ENCODE data around the gene LUZP1. TPM values are rescaled to one million over a fixed set of nuclear protein-coding genes. Genes with fewer than 3 reads are reported as not detected.

Gene LUZP1
- total RNA-seq, 4 donors from 2014 or later, result 22.3 to 38.4 (median 30.3) TPM

DNA sequence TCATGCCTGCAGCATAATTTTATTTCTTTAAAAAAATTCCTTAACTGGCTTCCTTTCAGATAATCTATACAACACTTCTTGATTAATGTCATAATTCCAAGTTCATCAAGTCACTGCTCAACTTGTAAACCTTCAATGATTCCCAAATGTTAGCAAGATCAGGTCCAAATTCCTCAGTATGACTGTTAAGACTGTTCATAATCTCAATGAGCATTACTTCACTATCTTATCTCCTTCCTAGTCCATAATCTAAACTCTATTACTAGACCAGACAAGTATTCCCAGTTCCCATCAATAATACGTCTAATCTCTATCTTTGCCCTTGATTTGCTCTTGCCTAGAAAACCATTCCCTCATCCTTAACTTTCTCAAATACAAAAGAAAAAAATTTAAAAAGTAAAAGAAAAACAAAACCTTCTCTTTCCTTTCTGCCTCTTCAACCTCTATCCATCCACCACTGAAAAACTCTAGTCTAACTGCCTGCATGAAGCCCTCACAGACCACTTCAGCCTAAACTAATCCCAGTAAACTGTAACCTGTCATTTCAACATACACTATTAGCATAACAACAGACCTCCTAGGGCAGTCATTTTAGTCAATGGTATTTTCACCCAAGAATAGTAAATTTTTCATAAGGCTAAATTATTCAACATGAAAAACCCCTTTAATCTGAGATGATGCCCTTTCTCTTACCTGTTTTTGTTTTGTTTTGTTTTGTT is 15.5 kb downstream of the LUZP1 start:
- Histone ChIP-seq H3K36me3 (no peaks in the 10 kb centered on the region), H3K27me3 (no peaks in the 10 kb centered on the region), H3K9me3 (no peaks in the 10 kb centered on the region), H3K4me3 (no peak overlapping the region), H3K4me1 (peaks cover 0 to 57% (median 8%) of the 10 kb centered on the region in 3 donors), H3K27ac (no peak overlapping the region)
- TF ChIP-seq CTCF (IDR thresholded peaks at IDR 0.05) (no peak), POLR2A (IDR thresholded peaks at IDR 0.05) (no peak), EP300 (IDR thresholded peaks at IDR 0.05) (no peak), POLR2AphosphoS5 (IDR thresholded peaks at IDR 0.05) (no peak)
- WGBS, 2 donors (ENCODE audit: low coverage in 1 of 2), result 50 to 67% methylated on average over 1 of the region's 1 CpG
- no peak for ATAC-seq

GRCh38 chr1:23150742-23151141 is 17.9 kb downstream of the LUZP1 start:
- Histone ChIP-seq H3K27me3 (no peaks in the 10 kb centered on the region), H3K4me3 (no peak overlapping the region), H3K4me1 (peaks cover 0 to 43% (median 10%) of the 10 kb centered on the region in 3 donors), H3K27ac (no peak overlapping the region), H3K9me3 (no peaks in the 10 kb centered on the region), H3K36me3 (no peaks in the 10 kb centered on the region)
- TF ChIP-seq POLR2AphosphoS5 (IDR thresholded peaks at IDR 0.05) (no peak), POLR2A (IDR thresholded peaks at IDR 0.05) (no peak), CTCF (IDR thresholded peaks at IDR 0.05) (no peak), EP300 (IDR thresholded peaks at IDR 0.05) (no peak)
- WGBS, 2 donors (ENCODE audit: low coverage in 1 of 2), result 83 to 97% methylated on average over 3 to 5 of the region's 5 CpGs
- no peak for ATAC-seq

DNA sequence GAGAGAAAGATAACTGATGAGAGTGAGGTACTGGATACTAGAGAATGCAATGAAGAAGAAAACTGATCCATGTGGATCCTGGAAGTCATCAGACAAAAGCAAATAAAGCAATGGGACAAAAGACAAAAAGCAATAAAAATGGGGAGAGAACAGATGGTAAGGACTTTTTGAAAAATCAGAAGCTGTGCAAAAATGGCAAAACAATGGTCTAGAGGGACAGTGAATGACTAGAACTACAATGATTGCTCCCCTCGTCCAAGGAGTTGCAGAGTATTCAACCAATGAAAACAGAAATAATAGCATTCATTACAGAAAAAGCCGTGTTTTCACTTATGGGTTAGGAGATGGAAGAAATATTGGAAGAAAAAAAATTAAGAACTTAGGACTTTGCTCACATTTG is 18.5 kb downstream of the LUZP1 start:
- 43 to 82% methylated on average over 1 to 2 of the region's 2 CpGs for WGBS, 2 donors (ENCODE audit: low coverage in 1 of 2)
- no peak overlapping the region for H3K4me3 ChIP-seq
- ATAC-seq, result no peak
- no peaks in the 10 kb centered on the region for H3K27me3 ChIP-seq
- H3K9me3 ChIP-seq, result no peaks in the 10 kb centered on the region
- no peak overlapping the region for H3K27ac ChIP-seq
- peaks cover 0 to 37% (median 10%) of the 10 kb centered on the region in 3 donors for H3K4me1 ChIP-seq
- H3K36me3 ChIP-seq, result no peaks in the 10 kb centered on the region
- TF ChIP-seq POLR2AphosphoS5 (IDR thresholded peaks at IDR 0.05) (no peak), EP300 (IDR thresholded peaks at IDR 0.05) (no peak), CTCF (IDR thresholded peaks at IDR 0.05) (no peak), POLR2A (IDR thresholded peaks at IDR 0.05) (no peak)

GRCh38 chr1:23149114-23149513 is 19.5 kb downstream of the LUZP1 start:
- ATAC-seq, result no peak
- peaks cover 0 to 28% (median 10%) of the 10 kb centered on the region in 3 donors for H3K4me1 ChIP-seq
- H3K4me3 ChIP-seq, result no peak overlapping the region
- H3K36me3 ChIP-seq, result no peaks in the 10 kb centered on the region
- H3K9me3 ChIP-seq, result no peaks in the 10 kb centered on the region
- H3K27ac ChIP-seq, result no peak overlapping the region
- WGBS, 2 donors (ENCODE audit: low coverage in 1 of 2), result 38 to 40% methylated on average over 1 of the region's 1 CpG
- TF ChIP-seq CTCF (IDR thresholded peaks at IDR 0.05), result no peak
- no peak for TF ChIP-seq POLR2AphosphoS5 (IDR thresholded peaks at IDR 0.05)
- TF ChIP-seq POLR2A (IDR thresholded peaks at IDR 0.05), result no peak
- TF ChIP-seq EP300 (IDR thresholded peaks at IDR 0.05), result no peak
- H3K27me3 ChIP-seq, result no peaks in the 10 kb centered on the region

- H3K4me1 ChIP-seq, result peaks cover 0 to 28% (median 10%) of the 10 kb centered on the region in 3 donors
- TF ChIP-seq EP300 (IDR thresholded peaks at IDR 0.05) (no peak), CTCF (IDR thresholded peaks at IDR 0.05) (no peak), POLR2AphosphoS5 (IDR thresholded peaks at IDR 0.05) (no peak), POLR2A (IDR thresholded peaks at IDR 0.05) (no peak)
- H3K36me3 ChIP-seq, result no peaks in the 10 kb centered on the region
- no peaks in the 10 kb centered on the region for H3K27me3 ChIP-seq
- H3K9me3 ChIP-seq, result no peaks in the 10 kb centered on the region
- no peak overlapping the region for H3K27ac ChIP-seq
- 66 to 75% methylated on average over 3 to 4 of the region's 4 CpGs for WGBS, 2 donors (ENCODE audit: low coverage in 1 of 2)
- no peak overlapping the region for H3K4me3 ChIP-seq
- ATAC-seq, result no peak
These were observed 20.6 kb downstream of the LUZP1 start for GRCh38 chr1:23148084-23148483.

Data from gastroesophageal sphincter (tissue), 4 donors.